Activated B cell treated with CpG ODN at 0.5 μM for 24 hours (primary cell): Measurements from ENCODE around the gene TSGA10IP. TPM values are rescaled to one million over a fixed set of nuclear protein-coding genes. Genes with fewer than 3 reads are reported as not detected.

ENCODE experiments used
- ATAC-seq: fragments of 200-7000 bp; cut with Tn5 transposase; one replicate; pipeline ENCODE4 v1.10.0; 2021; ENCODE audit warnings: low read depth, mild to moderate bottlenecking, moderate library complexity
- CTCF ChIA-PET: fragments of 350-600 bp; sonication (Branson Sonifier 250); formaldehyde crosslinking; loops from one replicate; lab custom pipeline; 2021; ENCODE audit warnings: antibody characterized with exemption; lab: Charles Lee
- POLR2A ChIA-PET: fragments of 350-600 bp; sonication (Branson Sonifier 250); formaldehyde crosslinking; loops from one replicate; lab custom pipeline; 2021; ENCODE audit warnings: antibody characterized with exemption; lab: Charles Lee
- DNase-seq: peaks from one replicate; pipeline ENCODE4 v3.0.0; 2022
- H3K27ac Mint-ChIP-seq: one replicate; pipeline ENCODE4 v1.8.0; 2020; ENCODE audit warnings: mixed read lengths
- H3K27me3 Mint-ChIP-seq: one replicate; pipeline ENCODE4 v1.8.0; 2021; ENCODE audit warnings: mixed read lengths
- H3K36me3 Mint-ChIP-seq: one replicate; pipeline ENCODE4 v1.8.0; 2021; ENCODE audit warnings: low read depth, mixed read lengths
- H3K4me1 Mint-ChIP-seq: one replicate; pipeline ENCODE4 v1.8.0; 2021; ENCODE audit warnings: mixed read lengths
- H3K4me3 Mint-ChIP-seq: one replicate; pipeline ENCODE4 v1.8.0; 2020; ENCODE audit warnings: mild to moderate bottlenecking, mixed read lengths
- H3K9me3 Mint-ChIP-seq: one replicate; pipeline ENCODE4 v1.8.0; 2020; ENCODE audit warnings: mixed read lengths
- intact Hi-C: fragments of 100-400 bp; cut with micrococcal nuclease; formaldehyde crosslinking; loops from one replicate; pipeline ENCODE4 v1.15.1; 2024
- total RNA-seq: library from RNA; stranded (reverse); gene quantifications from 2 replicates; pipeline ENCODE4 v1.2.3, GENCODE V29; 2022
- TF ChIP-seq, protein P1 (sequence below): fragments of 200-600 bp; IDR thresholded peaks from one replicate; pipeline ENCODE4 v1.8.0; 2022; ENCODE audit warnings: antibody characterized with exemption, mild to moderate bottlenecking

Gene TSGA10IP
- total RNA-seq, 1 donor from 2014 or later, result not detected

GRCh38 chr11:65912845-65913244 is 32.4 kb upstream of the TSGA10IP start:
- TF ChIP-seq, protein P1, sequence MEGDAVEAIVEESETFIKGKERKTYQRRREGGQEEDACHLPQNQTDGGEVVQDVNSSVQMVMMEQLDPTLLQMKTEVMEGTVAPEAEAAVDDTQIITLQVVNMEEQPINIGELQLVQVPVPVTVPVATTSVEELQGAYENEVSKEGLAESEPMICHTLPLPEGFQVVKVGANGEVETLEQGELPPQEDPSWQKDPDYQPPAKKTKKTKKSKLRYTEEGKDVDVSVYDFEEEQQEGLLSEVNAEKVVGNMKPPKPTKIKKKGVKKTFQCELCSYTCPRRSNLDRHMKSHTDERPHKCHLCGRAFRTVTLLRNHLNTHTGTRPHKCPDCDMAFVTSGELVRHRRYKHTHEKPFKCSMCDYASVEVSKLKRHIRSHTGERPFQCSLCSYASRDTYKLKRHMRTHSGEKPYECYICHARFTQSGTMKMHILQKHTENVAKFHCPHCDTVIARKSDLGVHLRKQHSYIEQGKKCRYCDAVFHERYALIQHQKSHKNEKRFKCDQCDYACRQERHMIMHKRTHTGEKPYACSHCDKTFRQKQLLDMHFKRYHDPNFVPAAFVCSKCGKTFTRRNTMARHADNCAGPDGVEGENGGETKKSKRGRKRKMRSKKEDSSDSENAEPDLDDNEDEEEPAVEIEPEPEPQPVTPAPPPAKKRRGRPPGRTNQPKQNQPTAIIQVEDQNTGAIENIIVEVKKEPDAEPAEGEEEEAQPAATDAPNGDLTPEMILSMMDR, result no peak
- intact Hi-C loops, result no loop called here
- no peak overlapping the region for H3K4me3 Mint-ChIP-seq
- DNase-seq (no peak), ATAC-seq (no peak)
- POLR2A ChIA-PET, result interaction anchor here (0.7 kb wide), 1 partner anchor 49 kb away, joined by 3 read pairs; no protein-coding TSS in a partner anchor
- no peaks in the 10 kb centered on the region for H3K9me3 Mint-ChIP-seq
- H3K27me3 Mint-ChIP-seq, result peaks cover 15% of the 10 kb centered on the region
- CTCF ChIA-PET, result no interaction called here
- H3K36me3 Mint-ChIP-seq, result peaks cover 5% of the 10 kb centered on the region
- no peak overlapping the region for H3K27ac Mint-ChIP-seq
- H3K4me1 Mint-ChIP-seq, result peaks cover 43% of the 10 kb centered on the region

GRCh38 chr11:65915101-65915820 is 30.0 kb upstream of the TSGA10IP start:
- Mint-ChIP-seq H3K27me3 (peaks cover 5% of the 10 kb centered on the region), H3K9me3 (no peaks in the 10 kb centered on the region), H3K27ac (peak overlapping the region; percentile 28), H3K4me1 (peaks cover 50% of the 10 kb centered on the region), H3K36me3 (peaks cover 9% of the 10 kb centered on the region), H3K4me3 (peak overlapping the region; percentile 2)
- TF ChIP-seq, protein P1, result no peak
- ATAC-seq, result no peak
- CTCF ChIA-PET, result interaction anchor here (0.8 to 1.6 kb wide), 2 partner anchors 27 to 73 kb away, joined by 3 to 6 read pairs; partner anchors contain the start of gene FIBP
- POLR2A ChIA-PET, result interaction anchor here (0.5 to 2.3 kb wide), 7 partner anchors 21 to 1048 kb away, joined by 3 to 18 read pairs (median 6); partner anchors contain the start of genes CCDC85B and FIBP
- intact Hi-C loops, result no loop called here
- DNase-seq, result no peak

DNA sequence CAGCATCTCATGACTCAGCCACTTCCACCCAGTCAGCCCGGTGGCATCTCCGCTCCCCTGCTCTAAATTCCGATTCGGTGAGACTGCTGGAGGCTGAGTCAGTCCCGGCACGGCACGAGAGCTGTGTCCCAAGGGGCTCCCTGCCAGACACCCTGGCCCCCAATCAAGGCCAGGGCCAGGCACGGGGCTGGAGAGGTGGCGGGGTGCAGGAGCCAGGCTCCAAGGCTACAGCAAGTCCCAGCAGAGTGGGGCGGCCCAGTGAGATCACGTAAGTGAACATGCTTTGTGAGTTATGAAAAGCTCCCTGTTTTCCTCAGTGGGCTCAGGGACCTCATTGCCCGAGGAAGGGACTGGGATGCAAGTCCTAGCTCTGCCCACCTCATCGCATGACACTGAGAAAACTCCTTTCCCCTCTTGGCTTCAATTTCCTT is 29.4 kb upstream of the TSGA10IP start:
- ATAC-seq, result no peak
- peaks cover 55% of the 10 kb centered on the region for H3K4me1 Mint-ChIP-seq
- ChIA-PET POLR2A (interaction anchor here (0.5 to 2.3 kb wide), 6 partner anchors 22 to 1047 kb away, joined by 3 to 18 read pairs (median 5); partner anchors contain the start of genes CCDC85B and FIBP), CTCF (interaction anchor here (1.6 kb wide), 1 partner anchor 27 kb away, joined by 6 read pairs; the partner anchor contains the start of gene FIBP)
- TF ChIP-seq, protein P1, result no peak
- peaks cover 3% of the 10 kb centered on the region for H3K27me3 Mint-ChIP-seq
- H3K27ac Mint-ChIP-seq, result no peak overlapping the region
- no peak overlapping the region for H3K4me3 Mint-ChIP-seq
- no peaks in the 10 kb centered on the region for H3K9me3 Mint-ChIP-seq
- peaks cover 9% of the 10 kb centered on the region for H3K36me3 Mint-ChIP-seq
- intact Hi-C loops, result no loop called here
- DNase-seq, result no peak

DNA sequence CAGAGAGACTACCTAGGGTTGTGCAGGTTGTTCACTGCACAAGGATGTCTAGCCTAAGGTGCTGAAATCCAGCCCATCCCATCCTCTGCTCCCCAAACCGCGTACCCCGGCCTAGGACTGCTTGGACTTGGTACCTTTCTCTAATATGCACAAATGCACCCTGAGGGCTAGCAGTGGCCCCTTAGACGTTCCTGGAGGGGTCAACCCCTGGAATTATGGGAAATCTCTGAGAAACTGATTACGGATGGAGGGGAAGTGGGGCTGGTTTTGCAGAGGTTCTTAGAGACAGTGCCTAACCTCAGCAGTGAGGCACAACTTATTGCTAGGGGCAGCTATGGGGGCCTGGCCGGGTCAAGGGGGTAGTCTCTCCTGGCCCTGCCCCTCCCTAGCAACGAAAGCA is 28.9 kb upstream of the TSGA10IP start:
- no peak for ATAC-seq
- Mint-ChIP-seq H3K27me3 (peaks cover 3% of the 10 kb centered on the region), H3K9me3 (no peaks in the 10 kb centered on the region), H3K4me3 (peak overlapping the region; percentile 53), H3K36me3 (peaks cover 9% of the 10 kb centered on the region), H3K27ac (no peak overlapping the region), H3K4me1 (peaks cover 55% of the 10 kb centered on the region)
- TF ChIP-seq, protein P1, result no peak
- CTCF ChIA-PET, result interaction anchor here (1.6 kb wide), 1 partner anchor 28 kb away, joined by 6 read pairs; the partner anchor contains the start of gene FIBP
- no peak for DNase-seq
- intact Hi-C loops, result no loop called here
- POLR2A ChIA-PET, result interaction anchor here (1.0 to 2.3 kb wide), 2 partner anchors 27 to 46 kb away, joined by 3 to 18 read pairs; partner anchors contain the start of genes CCDC85B and FIBP

GRCh38 chr11:65917077-65917433 is 28.2 kb upstream of the TSGA10IP start:
- CTCF ChIA-PET, result interaction anchor here (1.3 kb wide), 1 partner anchor 27 kb away, joined by 3 read pairs; the partner anchor contains the start of gene CCDC85B
- intact Hi-C loops, result no loop called here

More at GRCh38 chr11:65917077-65917433, 28.2 kb upstream of the TSGA10IP start:
- ATAC-seq (no peak), DNase-seq (no peak)
- POLR2A ChIA-PET, result interaction anchor here (1.1 to 4.8 kb wide), 3 partner anchors 23 to 57 kb away, joined by 5 to 55 read pairs (median 13); partner anchors contain the start of genes CCDC85B, FIBP and MUS81
- Mint-ChIP-seq H3K27me3 (no peaks in the 10 kb centered on the region), H3K4me3 (peak overlapping the region; percentile 53), H3K27ac (no peak overlapping the region), H3K4me1 (peaks cover 51% of the 10 kb centered on the region), H3K36me3 (peaks cover 12% of the 10 kb centered on the region), H3K9me3 (no peaks in the 10 kb centered on the region)
- TF ChIP-seq, protein P1, result no peak
